HG03064 (cell line): ENCODE results near the gene PRR32.
"Not testable (repeated sequence)": the region's sequence is repeated elsewhere in the genome, so short reads cannot be mapped to it uniquely, and the experiment has no call there.

ENCODE experiments used
- ATAC-seq: cut with Tn5 transposase; IDR thresholded peaks from one replicate; pipeline ENCODE4 v1.9.1; 2021; ENCODE audit warnings: low read depth; ENCODE audit not compliant: unreplicated experiment

PRR32 gene, protein sequence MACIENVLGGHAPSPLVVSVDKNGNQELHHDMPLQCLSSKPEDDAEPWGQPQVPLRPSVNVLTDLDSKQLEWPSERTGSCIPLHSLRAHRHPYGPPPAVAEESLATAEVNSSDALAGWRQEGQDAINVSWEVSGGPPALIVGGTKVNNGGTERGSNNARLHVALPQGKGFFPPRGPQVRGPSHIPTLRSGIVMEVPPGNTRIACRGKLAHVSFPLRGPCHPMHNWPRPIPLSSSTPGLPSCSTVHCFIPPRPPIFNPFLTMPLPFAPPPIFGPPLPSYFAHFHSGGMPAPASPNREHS

DNA sequence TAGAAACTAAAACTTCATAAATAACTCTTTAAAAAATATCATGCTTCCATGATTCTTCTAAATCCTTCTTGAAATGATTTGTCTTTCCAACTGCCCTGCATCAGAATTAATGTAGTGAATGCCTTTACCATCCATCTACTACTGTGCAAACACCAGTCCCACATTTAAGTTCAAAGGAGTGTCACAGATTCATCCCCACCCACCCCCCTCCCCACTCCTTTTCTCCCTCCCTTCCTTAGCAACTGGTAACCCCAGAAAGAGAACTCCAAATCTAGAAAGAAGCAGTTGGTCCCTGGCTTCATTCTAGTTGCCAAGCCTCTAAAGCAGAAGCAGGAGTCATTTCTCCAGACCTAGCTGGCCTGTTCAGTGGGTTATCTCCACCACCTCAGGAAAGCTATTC is at the start of gene PRR32:
Gene PRR32, plus strand, starts transcription at position 301 of the 400 bp plus-strand sequence. CDS start 115 bp downstream, outside the sequence.
- ATAC-seq: no peak

DNA sequence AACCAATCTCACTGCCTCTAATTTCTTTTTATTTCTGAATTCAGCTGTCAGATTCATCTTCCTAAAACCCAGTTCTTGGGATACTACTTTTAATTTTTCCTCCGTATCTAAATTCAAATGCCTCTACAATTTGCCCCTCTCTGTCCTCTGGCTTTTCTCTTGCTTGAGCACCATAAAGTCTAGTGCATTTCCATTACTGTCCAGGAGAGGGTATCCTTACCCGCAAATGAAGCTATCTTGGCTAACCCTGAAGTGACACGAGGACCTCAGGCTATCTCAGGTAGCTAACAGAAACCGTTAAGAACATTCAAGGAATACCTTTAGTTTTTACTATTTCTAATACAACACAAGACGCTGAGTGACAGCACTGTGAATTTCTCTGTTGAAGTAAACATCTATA is 49.4 kb upstream of the PRR32 start:
- no peak for ATAC-seq

DNA sequence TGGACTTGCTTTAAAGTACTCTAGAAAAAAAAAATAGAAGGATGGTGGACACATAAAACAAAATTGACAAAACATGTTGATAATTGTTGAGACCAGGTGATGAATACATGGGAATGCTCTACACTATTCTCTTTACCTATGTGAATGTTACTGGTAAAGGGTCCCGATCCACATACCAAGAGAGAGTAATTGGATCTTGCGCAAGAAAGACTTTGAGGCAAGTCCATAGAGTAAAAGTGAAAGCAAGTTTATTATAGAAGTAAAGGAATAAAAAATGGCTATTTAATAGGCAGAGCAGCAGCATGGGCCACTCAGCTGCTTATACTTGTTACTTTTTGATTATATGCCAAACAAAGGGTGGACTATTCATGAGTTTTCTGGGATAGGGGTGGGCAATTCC is 34.0 kb upstream of the PRR32 start:
- no peak for ATAC-seq

DNA sequence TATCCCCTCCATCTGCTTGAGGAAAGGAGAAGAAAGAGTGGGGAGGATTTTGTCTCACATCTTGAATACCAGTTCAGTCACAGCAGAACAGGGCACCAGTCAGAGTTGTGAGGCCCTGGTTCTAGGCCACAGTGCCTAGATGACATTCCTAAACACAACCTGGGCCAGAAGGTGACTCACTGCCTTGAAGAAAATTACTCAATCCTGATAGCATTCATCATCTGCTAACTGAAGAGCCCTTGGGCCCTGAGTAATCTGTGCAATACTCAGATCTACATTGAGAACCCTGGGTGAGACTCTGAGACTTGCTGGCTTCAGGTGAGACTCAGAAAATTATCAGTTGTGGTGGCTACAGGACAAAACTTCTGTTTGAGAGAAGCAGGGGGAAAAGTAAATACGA is 20.5 kb upstream of the PRR32 start:
- no peak for ATAC-seq

DNA sequence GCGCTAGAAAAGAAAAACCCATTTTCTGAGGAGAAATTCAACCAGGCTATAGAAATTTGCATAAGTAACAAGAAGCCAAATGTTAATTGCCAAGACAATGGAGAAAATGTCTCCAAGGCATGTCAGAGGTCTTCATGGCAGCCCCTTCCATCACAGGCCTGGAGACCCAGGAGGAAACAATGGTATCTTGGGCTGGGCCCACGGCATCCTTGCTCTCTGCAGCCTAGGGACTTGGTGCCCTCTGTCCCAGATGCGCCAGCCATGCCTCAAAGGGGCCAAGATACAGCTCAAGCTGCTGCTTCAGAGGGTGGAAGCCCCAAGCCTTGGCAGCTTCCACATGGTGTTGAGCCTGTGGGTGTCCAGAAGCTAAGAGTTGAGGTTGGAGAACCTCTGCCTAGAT is 12.7 kb upstream of the PRR32 start:
- not testable (repeated sequence) for ATAC-seq

DNA sequence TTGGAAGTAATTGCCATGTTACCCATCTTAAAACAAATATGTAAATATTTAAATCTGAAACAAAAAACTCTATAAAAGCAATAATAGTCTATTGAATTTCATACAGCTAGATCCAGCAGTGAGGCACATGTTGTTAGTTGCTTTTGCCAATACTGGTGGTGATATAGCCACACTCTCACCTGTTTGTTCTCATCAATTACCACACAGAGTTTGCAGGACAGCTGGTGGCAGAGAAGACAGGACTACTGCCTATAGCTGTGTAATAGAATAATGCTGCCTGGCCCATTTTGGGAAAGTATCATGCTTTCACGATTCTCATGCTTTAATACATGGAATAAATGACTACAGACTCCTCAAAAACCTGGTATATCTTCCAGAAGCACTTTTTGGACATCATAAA is 3.7 kb upstream of the PRR32 start:
- no peak for ATAC-seq

DNA sequence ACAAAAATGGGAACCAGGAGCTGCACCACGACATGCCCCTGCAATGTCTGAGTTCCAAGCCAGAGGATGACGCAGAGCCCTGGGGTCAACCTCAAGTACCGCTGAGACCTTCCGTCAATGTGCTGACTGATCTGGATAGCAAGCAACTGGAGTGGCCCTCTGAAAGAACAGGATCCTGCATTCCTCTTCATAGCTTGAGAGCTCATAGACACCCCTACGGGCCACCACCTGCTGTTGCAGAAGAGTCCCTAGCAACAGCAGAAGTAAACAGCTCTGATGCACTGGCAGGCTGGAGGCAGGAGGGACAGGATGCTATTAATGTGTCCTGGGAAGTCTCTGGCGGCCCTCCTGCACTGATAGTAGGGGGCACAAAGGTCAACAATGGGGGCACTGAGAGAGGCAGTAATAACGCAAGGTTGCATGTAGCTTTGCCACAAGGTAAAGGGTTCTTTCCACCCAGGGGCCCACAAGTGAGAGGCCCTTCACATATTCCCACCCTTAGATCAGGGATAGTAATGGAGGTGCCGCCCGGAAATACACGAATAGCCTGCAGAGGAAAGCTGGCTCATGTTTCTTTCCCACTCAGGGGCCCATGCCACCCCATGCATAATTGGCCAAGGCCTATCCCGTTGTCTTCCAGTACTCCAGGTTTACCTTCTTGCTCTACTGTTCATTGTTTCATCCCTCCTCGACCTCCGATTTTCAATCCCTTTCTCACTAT is 1.3 kb downstream of the PRR32 start:
- ATAC-seq: no peak

DNA sequence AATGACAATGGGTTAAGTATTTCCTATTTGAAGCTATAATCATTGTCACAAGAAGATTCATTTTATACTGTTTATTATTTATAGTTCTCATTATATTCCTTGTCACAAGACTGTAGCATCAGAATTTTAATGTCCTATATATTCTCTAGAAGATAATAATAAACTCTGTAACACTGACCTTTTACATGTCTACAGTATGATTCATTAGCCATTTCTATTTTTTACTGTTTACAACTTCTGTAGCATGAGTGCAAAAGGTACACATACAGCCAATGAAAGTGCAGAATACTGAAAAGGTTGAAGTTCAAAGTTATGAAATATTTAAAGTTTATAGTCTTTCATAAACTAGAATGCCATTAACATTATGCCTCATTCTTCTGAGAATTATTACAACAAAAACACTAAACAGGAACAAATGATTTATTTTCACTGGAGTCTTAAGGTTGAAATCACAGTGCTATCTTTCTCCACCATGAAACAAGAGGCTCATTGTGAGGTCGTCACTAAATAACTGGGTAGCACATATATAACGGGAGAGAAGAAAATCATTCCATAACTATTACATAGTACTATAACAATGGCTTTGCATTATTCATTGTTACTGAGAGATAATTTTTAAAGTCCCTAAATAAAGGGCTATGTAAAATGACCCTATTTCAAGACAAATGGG is 4.9 kb downstream of the PRR32 start:
- no peak for ATAC-seq

DNA sequence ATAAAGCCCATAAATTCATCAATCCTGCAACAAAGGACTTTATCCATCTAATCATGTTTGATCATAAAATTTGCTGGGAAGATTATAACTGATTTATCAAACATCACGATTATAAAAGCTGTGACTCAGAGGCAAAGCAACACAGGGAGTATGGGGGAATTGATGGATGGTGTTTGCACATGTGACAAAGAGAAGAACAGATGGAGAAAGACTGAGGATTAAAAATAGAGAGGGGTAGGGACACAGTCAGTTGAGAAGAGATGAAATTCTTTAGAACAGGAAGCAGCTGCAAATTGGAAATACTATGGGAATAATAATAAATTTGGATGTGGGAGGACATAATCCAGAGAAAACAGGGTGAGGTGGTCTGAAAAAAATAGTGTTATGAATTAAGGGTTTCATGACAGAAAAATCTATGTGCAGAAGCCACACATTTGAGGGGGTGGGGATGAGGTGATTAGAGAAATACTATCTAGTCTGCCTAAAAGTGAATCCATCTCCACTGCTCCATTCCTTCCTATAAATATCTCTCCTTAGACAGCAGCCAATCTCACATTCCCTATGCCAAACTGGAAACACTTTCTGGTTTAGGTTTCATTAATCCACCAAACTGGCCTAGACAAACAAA is 6.2 kb downstream of the PRR32 start:
- no peak for ATAC-seq

DNA sequence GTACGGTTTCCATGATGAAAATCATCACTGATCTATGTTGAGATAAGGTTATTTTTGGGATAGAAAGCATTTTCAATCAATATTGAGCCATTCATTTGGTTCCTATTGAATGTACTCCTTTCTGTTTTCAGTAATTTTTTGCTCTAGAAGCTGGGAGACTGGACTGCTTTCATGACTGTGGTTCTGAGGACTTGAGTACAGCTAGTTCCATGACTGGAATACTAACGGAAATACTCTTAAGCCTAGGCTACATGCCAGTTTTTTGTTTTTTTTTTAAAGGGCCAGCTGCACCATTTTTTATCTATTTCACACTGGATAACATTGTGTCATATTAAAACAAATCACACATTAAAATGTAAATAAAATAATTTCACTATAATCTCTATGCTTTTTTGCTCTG is 16.7 kb downstream of the PRR32 start:
- no peak for ATAC-seq

DNA sequence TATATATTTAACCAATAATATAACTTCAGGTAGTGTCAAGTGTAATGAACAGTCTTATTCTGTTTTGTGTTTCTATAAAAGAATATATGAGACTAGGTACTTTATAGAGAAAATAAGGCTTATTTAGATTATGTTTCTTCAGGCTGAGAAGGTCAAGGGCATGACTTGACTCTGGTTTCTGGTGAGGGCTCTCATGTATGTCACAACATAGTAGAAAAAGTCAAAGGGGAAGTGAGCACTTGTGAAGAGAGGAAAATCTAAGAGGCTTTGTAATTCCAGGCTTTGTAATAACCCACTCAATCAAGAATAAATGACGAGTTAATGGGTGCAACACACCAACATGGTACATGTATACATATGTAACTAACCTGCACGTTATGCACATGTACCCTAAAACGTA is 27.6 kb downstream of the PRR32 start:
- no peak for ATAC-seq

DNA sequence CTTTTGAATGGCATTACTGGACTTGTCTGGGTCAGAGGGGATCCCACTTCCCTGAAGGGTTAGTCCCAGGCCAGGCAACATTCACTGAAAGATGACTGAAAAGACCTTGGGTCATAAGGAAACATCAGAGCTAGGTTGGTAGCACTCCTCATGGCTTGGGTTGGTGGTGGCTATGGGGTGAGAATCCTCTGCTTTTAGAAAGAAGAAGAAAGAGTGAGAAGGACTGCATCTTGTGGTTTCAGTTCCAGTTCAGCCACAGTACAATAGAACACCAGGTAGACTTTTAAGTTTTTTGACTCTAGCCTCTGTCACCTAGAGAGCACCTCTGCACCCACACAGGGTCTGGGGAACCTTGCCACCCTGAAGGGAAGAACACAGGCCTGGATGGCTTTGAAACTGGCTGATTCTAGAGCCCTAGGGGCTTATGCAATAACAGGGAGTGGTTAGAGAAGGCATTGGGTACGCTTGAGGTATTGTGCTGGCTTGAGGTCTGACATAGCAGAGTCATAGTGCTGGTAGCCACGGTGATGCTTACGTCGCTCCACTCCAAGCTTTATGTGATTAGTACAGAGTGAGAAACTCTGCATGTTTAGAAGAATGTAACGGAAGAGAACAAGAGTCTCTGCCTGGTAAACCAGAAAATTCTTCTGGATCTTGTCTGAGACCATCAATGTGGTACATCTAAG is 36.5 kb downstream of the PRR32 start:
- no peak for ATAC-seq
